ENCODE data around the gene GRHL3. TPM values are rescaled to one million over a fixed set of nuclear protein-coding genes. Genes with fewer than 3 reads are reported as not detected.

GRHL3 gene
- polyA plus RNA-seq, 2 donors, result 59.0 to 115 TPM

DNA sequence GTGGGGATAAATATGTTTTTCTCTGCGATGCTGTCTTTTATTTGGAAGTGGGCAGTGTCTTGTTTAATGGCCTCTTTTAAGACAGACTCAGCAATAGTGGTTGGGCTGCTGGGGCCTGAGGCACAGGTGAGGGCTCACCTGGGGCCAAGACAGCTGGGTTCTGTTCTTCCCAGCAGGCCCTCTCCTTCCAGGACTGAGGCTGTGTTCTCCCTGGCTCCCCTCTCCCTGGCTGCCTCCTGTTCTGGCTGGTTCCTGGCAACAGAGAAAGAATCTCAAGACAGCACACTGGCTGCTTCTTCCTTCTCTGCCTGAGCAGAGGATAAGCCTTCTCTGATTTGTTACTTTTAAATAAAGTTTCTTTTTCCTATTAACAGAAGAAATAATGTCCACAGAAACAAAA lies 7.4 kb upstream of the GRHL3 start:
- peaks cover 0 to 6% of the 10 kb centered on the region in 2 donors for H3K4me1 ChIP-seq (ENCODE audit: control insufficient read depth in 2 of 2, insufficient read depth in 2 of 2, low read length in 1 of 2)
- H3K36me3 ChIP-seq (ENCODE audit: control insufficient read depth in 2 of 2, insufficient read depth in 2 of 2, low read length in 1 of 2), result no peaks in the 10 kb centered on the region

DNA sequence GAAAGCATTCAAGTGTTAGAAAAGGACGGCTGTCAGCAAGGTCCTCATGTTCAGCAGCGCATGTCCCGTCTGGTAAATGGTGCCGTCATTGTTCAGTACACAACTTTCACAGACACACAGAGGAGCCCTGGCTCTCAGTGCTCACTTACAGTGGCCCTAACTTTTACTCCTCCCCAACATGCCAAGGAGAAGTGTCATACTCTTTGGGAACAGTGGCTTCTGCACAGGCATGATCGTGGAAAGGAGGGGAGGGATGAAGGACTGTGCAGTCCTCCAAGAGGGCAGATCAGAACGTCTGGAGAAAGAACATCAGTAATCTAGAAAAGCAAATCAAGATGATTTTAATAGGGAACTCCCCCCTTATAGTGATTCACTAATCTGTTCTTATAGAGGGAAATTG lies 3.8 kb upstream of the GRHL3 start:
- Histone ChIP-seq H3K4me1 (ENCODE audit: control insufficient read depth in 2 of 2, insufficient read depth in 2 of 2, low read length in 1 of 2) (peaks cover 2 to 12% of the 10 kb centered on the region in 2 donors), H3K9me3 (ENCODE audit: control insufficient read depth in 2 of 2, insufficient read depth in 1 of 2, low read depth in 1 of 2, low read length in 1 of 2) (no peaks in the 10 kb centered on the region), H3K4me3 (ENCODE audit: low read depth in 1 of 2, low read length in 2 of 2) (no peak overlapping the region), H3K27me3 (ENCODE audit: control insufficient read depth in 1 of 2, insufficient read depth in 2 of 2, low read length in 2 of 2) (no peaks in the 10 kb centered on the region), H3K36me3 (ENCODE audit: control insufficient read depth in 2 of 2, insufficient read depth in 2 of 2, low read length in 1 of 2) (no peaks in the 10 kb centered on the region), H3K27ac (ENCODE audit: low read depth in 2 of 2, low read length in 1 of 2) (peak overlapping the region; percentile 47 to 63)
- 61 to 79% methylated on average over 6 of the region's 6 CpGs for WGBS, 2 donors

More for the DNA sequence above, 7.4 kb upstream of the GRHL3 start:
- Histone ChIP-seq H3K27ac (ENCODE audit: low read depth in 2 of 2, low read length in 1 of 2) (peak overlapping the region; percentile 7 to 79), H3K9me3 (ENCODE audit: control insufficient read depth in 2 of 2, insufficient read depth in 1 of 2, low read depth in 1 of 2, low read length in 1 of 2) (no peaks in the 10 kb centered on the region), H3K4me3 (ENCODE audit: low read depth in 1 of 2, low read length in 2 of 2) (no peak overlapping the region), H3K27me3 (ENCODE audit: control insufficient read depth in 1 of 2, insufficient read depth in 2 of 2, low read length in 2 of 2) (no peaks in the 10 kb centered on the region)
- WGBS, 2 donors, result 64 to 67% methylated on average over 1 of the region's 1 CpG

GRCh38 chr1:24316645-24317044 lies 2.5 kb upstream of the GRHL3 start:
- Histone ChIP-seq H3K27ac (ENCODE audit: low read depth in 2 of 2, low read length in 1 of 2) (peak overlapping the region; percentile 92 to 93), H3K4me1 (ENCODE audit: control insufficient read depth in 2 of 2, insufficient read depth in 2 of 2, low read length in 1 of 2) (peaks cover 2 to 13% of the 10 kb centered on the region in 2 donors), H3K9me3 (ENCODE audit: control insufficient read depth in 2 of 2, insufficient read depth in 1 of 2, low read depth in 1 of 2, low read length in 1 of 2) (no peaks in the 10 kb centered on the region), H3K4me3 (ENCODE audit: low read depth in 1 of 2, low read length in 2 of 2) (no peak overlapping the region), H3K36me3 (ENCODE audit: control insufficient read depth in 2 of 2, insufficient read depth in 2 of 2, low read length in 1 of 2) (peaks cover 0 to 1% of the 10 kb centered on the region in 2 donors), H3K27me3 (ENCODE audit: control insufficient read depth in 1 of 2, insufficient read depth in 2 of 2, low read length in 2 of 2) (no peaks in the 10 kb centered on the region)
- 55 to 58% methylated on average over 3 of the region's 3 CpGs for WGBS, 2 donors

DNA sequence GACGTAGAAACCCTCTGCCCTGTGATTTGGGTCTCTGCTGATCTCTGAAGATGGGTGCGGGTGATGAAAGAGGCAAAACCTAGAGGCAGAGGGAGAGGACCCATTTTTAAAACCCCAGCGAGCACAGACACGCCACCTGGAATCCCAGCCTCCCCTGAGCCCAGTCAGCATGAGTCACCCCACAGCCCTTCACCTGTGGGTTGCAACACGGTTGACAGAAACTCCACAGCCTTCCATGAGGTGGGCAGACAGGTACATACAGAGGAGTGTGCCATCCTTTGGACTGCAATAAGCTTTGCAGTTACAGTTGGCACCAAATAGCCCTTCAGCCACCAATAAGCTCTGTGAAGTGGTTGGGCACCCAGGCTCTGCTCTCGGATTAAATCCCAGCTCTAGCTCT lies 2.1 kb upstream of the GRHL3 start:
- peaks cover 0 to 3% of the 10 kb centered on the region in 2 donors for H3K36me3 ChIP-seq (ENCODE audit: control insufficient read depth in 2 of 2, insufficient read depth in 2 of 2, low read length in 1 of 2)
- peak overlapping the region; percentile 92 to 93 for H3K27ac ChIP-seq (ENCODE audit: low read depth in 2 of 2, low read length in 1 of 2)
- H3K4me1 ChIP-seq (ENCODE audit: control insufficient read depth in 2 of 2, insufficient read depth in 2 of 2, low read length in 1 of 2), result peaks cover 2 to 13% of the 10 kb centered on the region in 2 donors
- no peaks in the 10 kb centered on the region for H3K27me3 ChIP-seq (ENCODE audit: control insufficient read depth in 1 of 2, insufficient read depth in 2 of 2, low read length in 2 of 2)
- H3K4me3 ChIP-seq (ENCODE audit: low read depth in 1 of 2, low read length in 2 of 2), result no peak overlapping the region
- H3K9me3 ChIP-seq (ENCODE audit: control insufficient read depth in 2 of 2, insufficient read depth in 1 of 2, low read depth in 1 of 2, low read length in 1 of 2), result no peaks in the 10 kb centered on the region
- whole genome bisulfite sequencing, 2 donors, result 48 to 75% methylated on average over 6 of the region's 6 CpGs

DNA sequence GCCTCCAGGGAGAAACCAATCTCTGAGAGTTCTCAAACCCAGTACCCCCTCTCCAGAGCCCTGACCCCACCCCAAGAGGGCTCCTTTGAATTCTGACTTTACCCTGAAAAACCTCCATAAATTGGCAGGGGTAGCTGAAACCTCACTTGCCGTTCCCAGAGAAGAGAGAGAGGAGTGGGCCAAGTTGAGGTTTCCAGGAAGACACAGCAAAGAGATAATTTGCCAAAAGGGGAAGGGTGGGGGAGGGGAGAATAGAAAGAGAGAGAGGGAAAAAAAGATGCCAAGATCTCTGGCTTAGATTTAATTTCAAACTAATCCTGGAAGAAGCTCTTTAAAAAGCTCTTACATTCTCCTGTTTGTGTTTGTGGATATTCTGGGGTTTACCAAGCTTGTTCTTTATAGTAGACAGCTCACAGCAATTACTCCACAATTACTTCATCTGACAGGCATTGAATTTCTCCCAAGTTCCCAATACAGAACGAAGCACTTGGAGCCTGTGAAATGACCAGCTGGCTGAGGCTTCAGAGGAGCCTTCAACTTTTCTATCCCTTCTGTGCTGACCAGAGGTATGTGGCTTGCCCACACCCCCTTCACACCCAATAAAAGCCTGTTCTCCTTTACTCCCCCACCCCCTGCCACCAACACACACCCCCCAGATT lies 1.1 kb upstream of the GRHL3 start:
- H3K36me3 ChIP-seq (ENCODE audit: control insufficient read depth in 2 of 2, insufficient read depth in 2 of 2, low read length in 1 of 2), result peaks cover 0 to 3% of the 10 kb centered on the region in 2 donors
- H3K27ac ChIP-seq (ENCODE audit: low read depth in 2 of 2, low read length in 1 of 2), result peak overlapping the region; percentile 88 to 96
- 21 to 33% methylated on average over 2 of the region's 2 CpGs for WGBS, 2 donors
- H3K4me1 ChIP-seq (ENCODE audit: control insufficient read depth in 2 of 2, insufficient read depth in 2 of 2, low read length in 1 of 2), result peaks cover 2 to 13% of the 10 kb centered on the region in 2 donors
- H3K4me3 ChIP-seq (ENCODE audit: low read depth in 1 of 2, low read length in 2 of 2), result peak overlapping the region in 1 of 2 donors; percentile 66
- no peaks in the 10 kb centered on the region for H3K9me3 ChIP-seq (ENCODE audit: control insufficient read depth in 2 of 2, insufficient read depth in 1 of 2, low read depth in 1 of 2, low read length in 1 of 2)
- no peaks in the 10 kb centered on the region for H3K27me3 ChIP-seq (ENCODE audit: control insufficient read depth in 1 of 2, insufficient read depth in 2 of 2, low read length in 2 of 2)

GRCh38 chr1:24318615-24319311 lies 394 bp upstream of the GRHL3 start:
- H3K36me3 ChIP-seq (ENCODE audit: control insufficient read depth in 2 of 2, insufficient read depth in 2 of 2, low read length in 1 of 2), result peaks cover 0 to 3% of the 10 kb centered on the region in 2 donors
- WGBS, 2 donors, result 26 to 34% methylated on average over 5 of the region's 5 CpGs
- peaks cover 2 to 13% of the 10 kb centered on the region in 2 donors for H3K4me1 ChIP-seq (ENCODE audit: control insufficient read depth in 2 of 2, insufficient read depth in 2 of 2, low read length in 1 of 2)
- peak overlapping the region; percentile 95 to 96 for H3K27ac ChIP-seq (ENCODE audit: low read depth in 2 of 2, low read length in 1 of 2)
- no peaks in the 10 kb centered on the region for H3K9me3 ChIP-seq (ENCODE audit: control insufficient read depth in 2 of 2, insufficient read depth in 1 of 2, low read depth in 1 of 2, low read length in 1 of 2)
- H3K27me3 ChIP-seq (ENCODE audit: control insufficient read depth in 1 of 2, insufficient read depth in 2 of 2, low read length in 2 of 2), result no peaks in the 10 kb centered on the region
- H3K4me3 ChIP-seq (ENCODE audit: low read depth in 1 of 2, low read length in 2 of 2), result peak overlapping the region; percentile 66 to 74

DNA sequence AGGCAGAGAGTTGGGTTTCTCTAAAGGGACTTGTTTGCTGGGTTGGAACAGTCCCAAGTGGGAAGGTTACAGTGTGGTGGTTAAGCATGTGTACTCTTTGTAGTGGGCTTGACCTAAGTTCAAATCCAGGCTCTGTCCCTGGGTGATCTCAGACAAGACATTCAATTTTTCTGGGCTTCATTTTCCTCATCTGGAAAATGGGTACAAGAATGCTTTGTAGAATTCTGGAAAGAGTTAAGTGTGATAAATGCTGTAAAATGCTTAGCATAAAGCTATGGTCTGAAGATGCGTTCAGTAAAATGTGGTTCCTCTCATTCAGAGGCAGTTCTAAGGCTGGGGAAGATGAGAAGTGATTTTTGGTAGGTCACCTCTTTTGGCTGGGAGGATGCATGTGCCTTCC lies 805 bp downstream of the GRHL3 start:
- Histone ChIP-seq H3K4me3 (ENCODE audit: low read depth in 1 of 2, low read length in 2 of 2) (peak overlapping the region; percentile 66 to 74), H3K4me1 (ENCODE audit: control insufficient read depth in 2 of 2, insufficient read depth in 2 of 2, low read length in 1 of 2) (peaks cover 2 to 13% of the 10 kb centered on the region in 2 donors)
- 61 to 73% methylated on average over 1 of the region's 1 CpG for WGBS, 2 donors

DNA sequence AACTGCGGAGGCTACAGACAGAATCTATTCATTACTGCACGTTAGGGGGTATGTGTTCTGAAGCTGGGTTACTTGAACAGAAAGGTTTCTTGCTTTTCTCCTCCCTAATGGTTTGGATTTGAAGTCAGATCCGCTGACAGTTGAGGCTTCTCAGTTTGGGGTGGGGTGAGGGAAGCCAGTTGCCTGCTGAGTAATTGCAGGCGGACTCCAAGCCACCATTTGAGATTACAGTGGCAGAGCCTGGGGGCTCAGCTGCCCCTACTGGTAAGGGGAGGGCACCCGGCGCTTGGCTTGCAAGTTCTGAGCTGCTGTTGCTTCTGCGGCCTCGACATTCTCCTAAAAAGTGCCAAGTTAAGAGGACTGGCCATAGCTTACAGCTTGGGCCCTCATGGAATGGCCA lies 2.0 kb downstream of the GRHL3 start:
- Histone ChIP-seq H3K27ac (ENCODE audit: low read depth in 2 of 2, low read length in 1 of 2) (peak overlapping the region; percentile 91 to 96), H3K9me3 (ENCODE audit: control insufficient read depth in 2 of 2, insufficient read depth in 1 of 2, low read depth in 1 of 2, low read length in 1 of 2) (no peaks in the 10 kb centered on the region)
- WGBS, 2 donors, result 57 to 69% methylated on average over 8 of the region's 8 CpGs

More for the DNA sequence above, 805 bp downstream of the GRHL3 start:
- Histone ChIP-seq H3K27ac (ENCODE audit: low read depth in 2 of 2, low read length in 1 of 2) (peak overlapping the region; percentile 95 to 96), H3K36me3 (ENCODE audit: control insufficient read depth in 2 of 2, insufficient read depth in 2 of 2, low read length in 1 of 2) (peaks cover 0 to 3% of the 10 kb centered on the region in 2 donors), H3K27me3 (ENCODE audit: control insufficient read depth in 1 of 2, insufficient read depth in 2 of 2, low read length in 2 of 2) (no peaks in the 10 kb centered on the region), H3K9me3 (ENCODE audit: control insufficient read depth in 2 of 2, insufficient read depth in 1 of 2, low read depth in 1 of 2, low read length in 1 of 2) (no peaks in the 10 kb centered on the region)

DNA sequence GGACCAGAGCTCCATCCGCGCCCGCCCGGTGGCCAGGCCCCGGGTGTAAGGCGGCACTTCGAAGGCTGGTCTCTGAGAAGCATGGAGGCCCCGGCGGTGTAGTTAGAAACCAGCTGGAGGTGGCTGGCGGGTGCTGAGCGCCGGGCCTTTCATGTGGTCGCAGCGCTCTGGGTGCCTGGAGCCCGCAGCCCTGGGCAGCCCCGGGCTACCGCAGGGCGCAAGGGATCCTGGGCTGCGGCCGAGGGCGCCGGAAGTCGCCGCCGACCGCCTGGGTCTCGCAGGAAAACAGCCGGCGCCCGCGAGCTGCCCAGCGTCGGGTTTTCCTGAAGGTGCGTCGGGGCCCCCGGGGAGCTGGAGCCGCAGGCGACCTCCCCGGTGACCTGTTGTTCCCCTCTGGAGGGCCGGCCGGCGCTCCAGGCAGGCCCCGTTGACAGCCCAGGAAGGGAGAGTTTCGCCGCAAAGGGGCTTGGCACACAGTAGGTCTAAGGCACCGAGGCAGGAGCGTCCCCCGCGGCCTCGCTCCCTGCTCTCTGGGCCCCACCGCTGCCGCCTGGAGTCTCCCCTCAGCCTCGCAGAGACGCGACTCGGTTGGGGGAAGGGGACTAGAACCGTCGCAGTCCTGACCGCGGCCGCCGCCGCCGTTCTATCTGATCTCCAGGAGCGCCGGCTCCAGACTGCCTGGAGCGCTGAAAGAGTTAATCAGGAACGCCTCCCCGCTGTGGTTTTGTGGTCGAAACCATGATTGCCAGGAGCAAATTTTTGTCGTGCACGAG lies 2.7 kb downstream of the GRHL3 start:
- peaks cover 2 to 12% of the 10 kb centered on the region in 2 donors for H3K4me1 ChIP-seq (ENCODE audit: control insufficient read depth in 2 of 2, insufficient read depth in 2 of 2, low read length in 1 of 2)

More for the DNA sequence above, 2.0 kb downstream of the GRHL3 start:
- Histone ChIP-seq H3K4me1 (ENCODE audit: control insufficient read depth in 2 of 2, insufficient read depth in 2 of 2, low read length in 1 of 2) (peaks cover 2 to 15% of the 10 kb centered on the region in 2 donors), H3K27me3 (ENCODE audit: control insufficient read depth in 1 of 2, insufficient read depth in 2 of 2, low read length in 2 of 2) (no peaks in the 10 kb centered on the region), H3K36me3 (ENCODE audit: control insufficient read depth in 2 of 2, insufficient read depth in 2 of 2, low read length in 1 of 2) (peaks cover 0 to 3% of the 10 kb centered on the region in 2 donors), H3K4me3 (ENCODE audit: low read depth in 1 of 2, low read length in 2 of 2) (peak overlapping the region; percentile 66 to 74)

More for the DNA sequence above, 2.7 kb downstream of the GRHL3 start:
- peak overlapping the region; percentile 66 to 74 for H3K4me3 ChIP-seq (ENCODE audit: low read depth in 1 of 2, low read length in 2 of 2)
- H3K27me3 ChIP-seq (ENCODE audit: control insufficient read depth in 1 of 2, insufficient read depth in 2 of 2, low read length in 2 of 2), result no peaks in the 10 kb centered on the region
- H3K9me3 ChIP-seq (ENCODE audit: control insufficient read depth in 2 of 2, insufficient read depth in 1 of 2, low read depth in 1 of 2, low read length in 1 of 2), result no peaks in the 10 kb centered on the region
- H3K36me3 ChIP-seq (ENCODE audit: control insufficient read depth in 2 of 2, insufficient read depth in 2 of 2, low read length in 1 of 2), result peaks cover 0 to 3% of the 10 kb centered on the region in 2 donors
- WGBS, 2 donors, result 6 to 11% methylated on average over 64 to 72 of the region's 72 CpGs
- peak overlapping the region; percentile 91 to 96 for H3K27ac ChIP-seq (ENCODE audit: low read depth in 2 of 2, low read length in 1 of 2)
